LNCAP (cell line): ENCODE results near the gene DMD.

Experiments used
- TF ChIP-seq, protein P1 (sequence below): fragments of 450-650 bp; IDR thresholded peaks from 2 replicates; pipeline ENCODE4 v1.5.1; 2017; ENCODE audit warnings: mild to moderate bottlenecking

The DMD gene

DNA sequence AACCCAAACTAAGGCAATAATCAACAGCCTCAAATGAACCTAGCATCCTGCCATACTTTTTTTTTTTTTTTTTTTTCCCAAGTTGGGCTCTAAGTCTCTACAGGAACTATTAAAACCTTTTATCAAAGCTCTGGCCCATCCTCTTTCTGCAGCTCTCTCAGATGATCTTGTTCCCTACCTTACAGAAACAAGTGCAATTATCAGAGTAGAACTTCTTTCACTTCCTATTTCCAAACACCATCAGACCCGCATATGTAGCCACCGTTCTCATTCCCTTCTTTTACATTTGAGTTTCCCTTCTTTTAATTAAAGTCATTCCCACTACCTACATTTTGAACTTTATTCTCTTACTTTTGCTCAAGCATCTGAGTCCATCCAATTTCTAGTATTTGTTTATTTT lies 690.6 kb downstream of the DMD start:
- TF ChIP-seq, protein P1, sequence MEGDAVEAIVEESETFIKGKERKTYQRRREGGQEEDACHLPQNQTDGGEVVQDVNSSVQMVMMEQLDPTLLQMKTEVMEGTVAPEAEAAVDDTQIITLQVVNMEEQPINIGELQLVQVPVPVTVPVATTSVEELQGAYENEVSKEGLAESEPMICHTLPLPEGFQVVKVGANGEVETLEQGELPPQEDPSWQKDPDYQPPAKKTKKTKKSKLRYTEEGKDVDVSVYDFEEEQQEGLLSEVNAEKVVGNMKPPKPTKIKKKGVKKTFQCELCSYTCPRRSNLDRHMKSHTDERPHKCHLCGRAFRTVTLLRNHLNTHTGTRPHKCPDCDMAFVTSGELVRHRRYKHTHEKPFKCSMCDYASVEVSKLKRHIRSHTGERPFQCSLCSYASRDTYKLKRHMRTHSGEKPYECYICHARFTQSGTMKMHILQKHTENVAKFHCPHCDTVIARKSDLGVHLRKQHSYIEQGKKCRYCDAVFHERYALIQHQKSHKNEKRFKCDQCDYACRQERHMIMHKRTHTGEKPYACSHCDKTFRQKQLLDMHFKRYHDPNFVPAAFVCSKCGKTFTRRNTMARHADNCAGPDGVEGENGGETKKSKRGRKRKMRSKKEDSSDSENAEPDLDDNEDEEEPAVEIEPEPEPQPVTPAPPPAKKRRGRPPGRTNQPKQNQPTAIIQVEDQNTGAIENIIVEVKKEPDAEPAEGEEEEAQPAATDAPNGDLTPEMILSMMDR, result no peak

DNA sequence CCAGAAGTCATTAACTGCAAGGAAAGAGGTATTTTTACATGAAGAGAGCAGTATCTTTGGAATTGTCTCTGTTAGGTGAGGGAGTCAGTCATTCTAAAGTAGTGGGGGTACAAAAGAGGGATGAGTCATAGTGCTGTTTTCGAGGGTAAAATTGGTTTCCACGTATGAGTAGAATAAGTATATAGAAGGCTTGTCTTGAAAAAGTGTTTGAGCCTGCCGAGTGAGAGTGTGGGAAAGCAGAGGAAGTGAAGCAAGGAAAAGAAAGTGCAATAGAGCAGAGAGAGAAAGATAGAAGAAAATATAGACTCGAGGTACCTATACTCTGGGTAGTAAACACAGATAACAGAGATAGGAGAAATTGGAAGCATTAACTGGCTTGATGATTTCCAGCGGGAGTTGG lies 696.4 kb downstream of the DMD start:
- TF ChIP-seq, protein P1, result no peak

- TF ChIP-seq, protein P1, result no peak
Measured at GRCh38 chrX:32501606-32502005, 709.7 kb downstream of the DMD start.

GRCh38 chrX:32496671-32497070 lies 714.7 kb downstream of the DMD start:
- TF ChIP-seq, protein P1, result no peak

DNA sequence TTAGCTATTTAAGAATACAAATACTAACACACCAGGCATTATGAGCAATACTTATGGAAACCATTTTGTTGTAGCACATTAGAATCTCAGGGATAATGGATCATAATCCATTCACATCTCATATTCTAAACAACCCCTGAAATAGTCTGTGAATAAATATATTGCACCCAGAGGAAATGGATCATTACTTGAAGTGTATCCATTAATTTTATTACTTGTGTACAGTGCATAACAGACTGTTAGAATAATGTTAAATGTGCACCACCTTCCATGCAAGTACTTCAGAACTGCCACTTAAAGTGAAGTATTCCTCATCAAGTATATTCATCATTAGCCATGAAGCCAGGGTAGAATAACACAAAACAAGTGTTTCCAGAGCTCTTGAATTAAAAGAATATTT lies 715.5 kb downstream of the DMD start:
- TF ChIP-seq, protein P1, result no peak

DNA sequence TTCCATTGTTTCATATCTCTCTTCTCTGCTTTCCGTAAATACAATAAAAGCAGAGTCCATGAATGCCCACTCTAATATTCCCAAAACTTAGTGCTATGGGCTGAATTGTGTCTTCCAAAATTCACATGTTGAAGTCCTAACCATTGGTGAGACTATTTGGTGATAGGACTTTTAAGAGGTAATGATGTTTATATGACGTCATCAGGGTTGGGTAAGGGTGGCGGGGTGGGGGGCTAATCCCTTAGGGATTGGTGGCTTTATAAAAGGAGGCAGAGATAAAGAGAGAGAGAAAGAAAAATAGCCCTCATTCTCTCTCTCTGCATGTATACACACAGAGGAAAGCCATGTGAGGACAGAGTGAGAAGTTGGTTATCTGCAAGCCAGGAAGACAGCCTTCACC lies 722.2 kb downstream of the DMD start:
- TF ChIP-seq, protein P1, result no peak

- TF ChIP-seq, protein P1, result peak; percentile 36; the same call in 1 of the 2 replicates
Measured at GRCh38 chrX:32483534-32484136, 727.7 kb downstream of the DMD start.

- TF ChIP-seq, protein P1, result no peak
Measured at GRCh38 chrX:32480019-32480418, 731.3 kb downstream of the DMD start.
